ENCODE measurements around the gene PUSL1.

DNA sequence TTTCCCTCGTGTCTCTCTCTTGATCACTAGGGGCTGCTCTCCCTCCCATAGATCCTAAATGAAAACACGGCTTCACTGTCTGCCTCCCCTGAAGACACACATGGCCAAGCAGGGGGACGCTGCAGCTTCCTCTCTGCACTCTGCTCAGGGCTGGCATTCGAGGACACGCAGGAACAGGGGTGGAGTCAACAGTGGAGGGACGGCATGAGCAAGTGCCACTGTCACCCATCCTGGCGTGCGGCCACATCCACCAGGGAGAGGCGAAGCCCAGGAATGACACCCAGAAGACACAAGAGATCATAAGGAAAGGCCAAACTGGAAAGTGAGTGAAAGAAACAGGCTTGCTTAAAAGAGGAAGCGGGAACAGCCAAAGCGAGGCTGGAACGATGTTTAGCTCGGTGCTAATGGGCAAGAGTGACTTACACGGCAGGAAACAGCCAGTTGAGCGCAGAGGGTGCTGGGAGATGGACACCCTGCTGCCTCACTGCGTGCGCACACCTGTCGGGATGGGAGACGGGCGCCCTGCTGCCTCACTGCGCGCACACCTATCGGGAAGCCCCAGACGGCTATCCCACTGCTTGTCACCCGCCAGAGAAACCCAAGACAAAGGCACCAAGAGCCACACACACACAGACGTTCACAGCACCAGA lies 48.3 kb upstream of the PUSL1 start:
- TF ChIP-seq POLR2AphosphoS5 (IDR thresholded peaks at IDR 0.05; ENCODE audit: borderline replicate concordance, low read depth, low read length) (no peak), EZH2 (IDR thresholded peaks at IDR 0.05) (no peak), FOXP2 (optimal IDR thresholded peaks at IDR 0.05; ENCODE audit: control extremely low read depth, extremely low read length, insufficient read depth) (no peak)
